Osteoblast (primary cell): ENCODE data around the gene HS1BP3. TPM values are rescaled to one million over a fixed set of nuclear protein-coding genes. Genes with fewer than 3 reads are reported as not detected.

ENCODE experiments used
- DNase-seq: peaks from one replicate; pipeline ENCODE4 v3.0.0; 2011; ENCODE audit warnings: low spot score, mixed read lengths; ENCODE audit not compliant: insufficient read length; ENCODE audit errors: missing footprints
- H2AFZ ChIP-seq: 2 replicates; pipeline ENCODE4 v1.6.0; 2011; ENCODE audit warnings: mild to moderate bottlenecking, low read length
- H3K27ac ChIP-seq: 2 replicates; pipeline ENCODE4 v1.5.1; 2011; ENCODE audit warnings: mild to moderate bottlenecking, low read depth, low read length, moderate library complexity
- H3K27me3 ChIP-seq: 2 replicates; pipeline ENCODE4 v1.6.0; 2012; ENCODE audit warnings: mild to moderate bottlenecking, control low read depth, inconsistent platforms, low read length, moderate library complexity; ENCODE audit not compliant: insufficient read depth
- H3K36me3 ChIP-seq: 2 replicates; pipeline ENCODE4 v1.5.1; 2011; ENCODE audit warnings: mild to moderate bottlenecking, low read length, control low read depth, moderate library complexity; ENCODE audit not compliant: insufficient read depth
- H3K4me1 ChIP-seq: 2 replicates; pipeline ENCODE4 v1.5.1; 2011; ENCODE audit warnings: mild to moderate bottlenecking, low read length, control low read depth, moderate library complexity; ENCODE audit not compliant: insufficient read depth
- H3K4me2 ChIP-seq: 2 replicates; pipeline ENCODE4 v1.6.0; 2011; ENCODE audit warnings: mild to moderate bottlenecking, low read length; ENCODE audit not compliant: insufficient read depth
- H3K4me3 ChIP-seq: fragments of 200-600 bp; sonication (generic); 3 replicates; pipeline ENCODE4 v1.5.1; 2012; ENCODE audit warnings: mild to moderate bottlenecking, low read length, inconsistent platforms; ENCODE audit not compliant: insufficient read depth
- H3K79me2 ChIP-seq: 2 replicates; pipeline ENCODE4 v1.6.0; 2012; ENCODE audit warnings: mild to moderate bottlenecking, low read length, control low read depth, inconsistent platforms; ENCODE audit not compliant: insufficient read depth
- H3K9me3 ChIP-seq: 2 replicates; pipeline ENCODE4 v1.5.1; 2011; ENCODE audit warnings: low read depth, low read length, control low read depth
- H4K20me1 ChIP-seq: 2 replicates; pipeline ENCODE4 v1.6.0; 2012; ENCODE audit warnings: mild to moderate bottlenecking, low read length, control low read depth; ENCODE audit not compliant: insufficient read depth
- CTCF ChIP-seq: IDR thresholded peaks from 2 replicates; pipeline ENCODE4 v1.5.1; 2011; ENCODE audit warnings: mild to moderate bottlenecking, low read depth, low read length, moderate library complexity; ENCODE audit errors: extremely low read depth
- total RNA-seq: library from RNA; depleted of rRNA; stranded (reverse); fragments of >200 nt; gene quantifications from 2 replicates; pipeline ENCODE4 v1.2.3, GENCODE V29; 2012

HS1BP3 gene
- total RNA-seq, 1 donor, result 47.8 TPM

GRCh38 chr2:20615068-20615465, 35.8 kb downstream of the HS1BP3 start:
- no peaks in the 10 kb centered on the region for H4K20me1 ChIP-seq
- no peaks in the 10 kb centered on the region for H3K79me2 ChIP-seq
- DNase-seq, result peak; percentile 6
- TF ChIP-seq CTCF, result no peak
- no peak overlapping the region for H2AFZ ChIP-seq
- peak overlapping the region; percentile 3 for H3K27ac ChIP-seq
- peaks cover 42% of the 10 kb centered on the region for H3K4me1 ChIP-seq
- H3K27me3 ChIP-seq, result no peaks in the 10 kb centered on the region
- no peak overlapping the region for H3K4me2 ChIP-seq
- no peaks in the 10 kb centered on the region for H3K9me3 ChIP-seq
- no peak overlapping the region for H3K4me3 ChIP-seq
- no peaks in the 10 kb centered on the region for H3K36me3 ChIP-seq

GRCh38 chr2:20614201-20615067, 36.5 kb downstream of the HS1BP3 start:
- no peak for TF ChIP-seq CTCF
- no peaks in the 10 kb centered on the region for H4K20me1 ChIP-seq
- H3K79me2 ChIP-seq, result no peaks in the 10 kb centered on the region
- peak overlapping the region; percentile 19 for H3K4me2 ChIP-seq
- H2AFZ ChIP-seq, result peak overlapping the region; percentile 44
- H3K4me3 ChIP-seq, result no peak overlapping the region
- no peaks in the 10 kb centered on the region for H3K36me3 ChIP-seq
- DNase-seq, result peak; percentile 19
- no peaks in the 10 kb centered on the region for H3K9me3 ChIP-seq
- no peaks in the 10 kb centered on the region for H3K27me3 ChIP-seq
- peaks cover 46% of the 10 kb centered on the region for H3K4me1 ChIP-seq
- peak overlapping the region; percentile 3 for H3K27ac ChIP-seq

GRCh38 chr2:20612925-20613916, 37.7 kb downstream of the HS1BP3 start:
- DNase-seq, result peak; percentile 25
- no peaks in the 10 kb centered on the region for H3K9me3 ChIP-seq
- H4K20me1 ChIP-seq, result no peaks in the 10 kb centered on the region
- no peak overlapping the region for H3K27ac ChIP-seq
- H2AFZ ChIP-seq, result no peak overlapping the region
- peaks cover 46% of the 10 kb centered on the region for H3K4me1 ChIP-seq
- no peaks in the 10 kb centered on the region for H3K27me3 ChIP-seq
- no peak overlapping the region for H3K4me2 ChIP-seq
- TF ChIP-seq CTCF, result no peak
- no peak overlapping the region for H3K4me3 ChIP-seq
- H3K79me2 ChIP-seq, result no peaks in the 10 kb centered on the region
- no peaks in the 10 kb centered on the region for H3K36me3 ChIP-seq
